ENCODE results near the gene MPPE1.

GRCh38 chr18:11953113-11953512, 45.0 kb upstream of the MPPE1 start:
- TF ChIP-seq CTCF (IDR thresholded peaks at IDR 0.05) (no peak), POLR2A (IDR thresholded peaks at IDR 0.05) (no peak)

Data from body of pancreas (tissue), 4 donors.